Measurements from ENCODE around the gene VPS39.
A peak's percentile ranks its signal among the peaks of the same experiment; 100 is the strongest.

The VPS39 gene

DNA sequence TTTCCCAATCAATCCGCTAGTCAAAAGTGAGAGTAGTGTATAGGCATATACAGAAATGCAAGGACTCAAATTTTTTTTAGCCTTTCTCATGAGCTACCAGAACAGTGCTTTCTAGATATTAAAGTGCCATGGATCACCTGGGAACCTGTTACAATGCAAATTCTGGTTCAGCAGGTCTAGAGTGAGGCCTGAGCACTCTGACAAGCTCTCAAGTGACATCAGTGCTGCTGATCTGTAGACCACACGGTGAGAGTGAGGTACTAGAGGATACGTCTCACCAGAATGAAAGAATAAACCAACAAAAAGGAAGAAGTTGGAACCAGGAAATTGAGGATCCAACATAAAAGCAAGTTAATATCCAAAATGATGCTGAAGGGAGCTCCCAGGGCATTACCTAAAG is 97.7 kb downstream of the VPS39 start:
- H2AFZ ChIP-seq (ENCODE audit: low read depth, low read length): peak overlapping the region; percentile 49
- peak overlapping the region; percentile 59 for H3K27ac ChIP-seq (ENCODE audit: low read length)
- ATAC-seq (ENCODE audit: insufficient read depth, low read depth): no peak

DNA sequence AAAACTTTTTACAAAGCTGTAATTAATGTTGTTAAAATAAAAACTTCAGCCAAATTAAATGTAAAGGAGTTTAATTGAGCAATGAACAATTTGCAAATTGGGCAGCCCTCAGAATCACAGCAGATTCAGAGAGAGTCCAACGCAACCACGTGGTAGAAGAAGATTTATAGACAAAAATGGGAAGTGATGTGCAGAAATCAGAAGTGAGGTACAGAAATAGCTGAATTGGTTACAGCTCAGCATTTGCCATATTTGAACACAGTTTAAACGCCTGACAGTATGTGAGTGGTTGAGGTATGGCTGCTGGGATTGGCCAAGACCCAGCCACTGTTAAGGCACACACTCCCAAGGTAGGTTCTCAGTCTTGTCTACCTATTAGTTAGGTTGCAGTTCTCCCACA is 99.3 kb downstream of the VPS39 start:
- H3K4me2 ChIP-seq (ENCODE audit: insufficient read depth, low read length): no peak overlapping the region
- no peak overlapping the region for H3K27ac ChIP-seq (ENCODE audit: low read length)
- TF ChIP-seq, protein P1, sequence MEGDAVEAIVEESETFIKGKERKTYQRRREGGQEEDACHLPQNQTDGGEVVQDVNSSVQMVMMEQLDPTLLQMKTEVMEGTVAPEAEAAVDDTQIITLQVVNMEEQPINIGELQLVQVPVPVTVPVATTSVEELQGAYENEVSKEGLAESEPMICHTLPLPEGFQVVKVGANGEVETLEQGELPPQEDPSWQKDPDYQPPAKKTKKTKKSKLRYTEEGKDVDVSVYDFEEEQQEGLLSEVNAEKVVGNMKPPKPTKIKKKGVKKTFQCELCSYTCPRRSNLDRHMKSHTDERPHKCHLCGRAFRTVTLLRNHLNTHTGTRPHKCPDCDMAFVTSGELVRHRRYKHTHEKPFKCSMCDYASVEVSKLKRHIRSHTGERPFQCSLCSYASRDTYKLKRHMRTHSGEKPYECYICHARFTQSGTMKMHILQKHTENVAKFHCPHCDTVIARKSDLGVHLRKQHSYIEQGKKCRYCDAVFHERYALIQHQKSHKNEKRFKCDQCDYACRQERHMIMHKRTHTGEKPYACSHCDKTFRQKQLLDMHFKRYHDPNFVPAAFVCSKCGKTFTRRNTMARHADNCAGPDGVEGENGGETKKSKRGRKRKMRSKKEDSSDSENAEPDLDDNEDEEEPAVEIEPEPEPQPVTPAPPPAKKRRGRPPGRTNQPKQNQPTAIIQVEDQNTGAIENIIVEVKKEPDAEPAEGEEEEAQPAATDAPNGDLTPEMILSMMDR (IDR thresholded peaks at IDR 0.05; ENCODE audit: borderline replicate concordance, extremely low read depth, low read length, poor library complexity, severe bottlenecking): no peak
- TF ChIP-seq EZH2 (IDR thresholded peaks at IDR 0.05; ENCODE audit: borderline replicate concordance, low read depth, low read length, severe bottlenecking): no peak
- H3K9me3 ChIP-seq (ENCODE audit: insufficient read depth, low read length, severe bottlenecking): no peaks in the 10 kb centered on the region
- H3K4me3 ChIP-seq (ENCODE audit: low read depth in 1 of 2, low read length in 2 of 2): no peak overlapping the region
- peaks cover 34% of the 10 kb centered on the region for H3K4me1 ChIP-seq (ENCODE audit: insufficient read depth, low read length)
- no peak overlapping the region for H3K9ac ChIP-seq (ENCODE audit: low read depth, low read length)
- no peaks in the 10 kb centered on the region for H4K20me1 ChIP-seq (ENCODE audit: insufficient read depth, low read length)
- no peaks in the 10 kb centered on the region for H3K79me2 ChIP-seq (ENCODE audit: insufficient read depth, low read length)
- no peak overlapping the region for H2AFZ ChIP-seq (ENCODE audit: low read depth, low read length)
- ATAC-seq (ENCODE audit: insufficient read depth, low read depth) (no peak), DNase-seq (no peak)
- H3K36me3 ChIP-seq (ENCODE audit: insufficient read depth, low read length): no peaks in the 10 kb centered on the region
- no peaks in the 10 kb centered on the region for H3K27me3 ChIP-seq (ENCODE audit: insufficient read depth, low read length, poor library complexity)

More for the DNA sequence above, 97.7 kb downstream of the VPS39 start:
- DNase-seq: no peak
- no peak overlapping the region for H3K9ac ChIP-seq (ENCODE audit: low read depth, low read length)
- no peaks in the 10 kb centered on the region for H3K36me3 ChIP-seq (ENCODE audit: insufficient read depth, low read length)
- no peak overlapping the region for H3K4me3 ChIP-seq (ENCODE audit: low read depth in 1 of 2, low read length in 2 of 2)
- no peaks in the 10 kb centered on the region for H3K27me3 ChIP-seq (ENCODE audit: insufficient read depth, low read length, poor library complexity)
- H3K4me1 ChIP-seq (ENCODE audit: insufficient read depth, low read length): peaks cover 24% of the 10 kb centered on the region
- H4K20me1 ChIP-seq (ENCODE audit: insufficient read depth, low read length): no peaks in the 10 kb centered on the region
- TF ChIP-seq EZH2 (IDR thresholded peaks at IDR 0.05; ENCODE audit: borderline replicate concordance, low read depth, low read length, severe bottlenecking): no peak
- TF ChIP-seq, protein P1 (IDR thresholded peaks at IDR 0.05; ENCODE audit: borderline replicate concordance, extremely low read depth, low read length, poor library complexity, severe bottlenecking): no peak
- no peak overlapping the region for H3K4me2 ChIP-seq (ENCODE audit: insufficient read depth, low read length)
- H3K79me2 ChIP-seq (ENCODE audit: insufficient read depth, low read length): no peaks in the 10 kb centered on the region
- no peaks in the 10 kb centered on the region for H3K9me3 ChIP-seq (ENCODE audit: insufficient read depth, low read length, severe bottlenecking)

Measured in DND-41 (cell line).